Stimulated activated CD4-positive, alpha-beta T cell treated with anti-CD3 and anti-CD28 coated beads, TNF-alpha, amount 100 ng/mL, for 1 hour (primary cell): Measurements from ENCODE around the gene SOX10.

ENCODE experiments used
- DNase-seq, 3 donors: peaks; one replicate each; pipeline ENCODE4 v3.0.0-alpha.2; 2020; ENCODE audit warnings: low read depth in 3 of 3, low spot score in 1 of 3

SOX10 gene

DNA sequence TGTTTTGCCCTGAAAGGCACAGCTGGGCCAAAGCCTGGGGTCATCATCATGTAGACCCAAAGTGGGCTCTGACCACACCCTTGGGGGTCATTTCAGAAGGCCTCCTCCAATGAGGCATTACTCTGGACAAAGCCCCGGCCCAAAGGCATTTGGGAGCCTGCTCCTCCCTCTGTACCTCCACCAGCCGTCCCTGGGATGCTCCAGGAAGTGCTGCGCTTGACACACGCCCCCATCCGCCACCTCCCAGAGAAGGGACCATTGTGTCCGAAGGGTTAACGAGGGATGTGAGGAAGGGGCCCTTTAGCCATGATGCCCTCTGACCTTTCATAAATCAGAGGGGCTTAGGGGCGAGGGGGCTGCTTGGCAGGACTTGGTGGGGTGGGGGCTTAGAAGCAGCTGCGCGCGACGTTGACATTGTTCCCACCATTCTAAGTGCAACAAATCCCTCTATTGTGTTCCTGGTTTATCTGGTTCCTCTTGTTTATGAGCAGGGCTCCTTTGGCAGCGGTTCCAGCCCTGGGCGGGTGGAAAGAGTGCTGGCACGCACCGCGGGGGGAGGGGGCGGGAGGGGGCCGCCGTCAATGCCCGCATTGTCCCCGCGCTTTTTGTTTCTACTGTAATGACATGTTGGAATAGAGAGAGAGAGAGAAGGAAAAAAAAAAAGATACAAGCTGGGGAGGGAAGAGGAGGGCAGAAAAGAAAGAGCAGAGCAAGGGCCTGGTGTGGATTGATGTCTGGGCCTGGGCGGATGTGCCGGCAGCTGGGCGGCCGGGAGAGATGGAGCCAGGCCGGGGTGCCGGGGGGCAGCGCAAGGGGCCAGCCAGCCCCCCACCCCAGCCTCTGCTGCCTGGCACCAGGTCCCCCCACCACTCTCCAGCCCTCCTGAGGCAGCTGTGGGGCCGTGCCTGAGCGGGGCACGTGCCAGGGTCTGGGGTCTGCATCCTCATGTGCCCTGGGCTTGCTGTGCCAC, 32.1 kb upstream of the SOX10 start:
- DNase-seq, result no peak

DNA sequence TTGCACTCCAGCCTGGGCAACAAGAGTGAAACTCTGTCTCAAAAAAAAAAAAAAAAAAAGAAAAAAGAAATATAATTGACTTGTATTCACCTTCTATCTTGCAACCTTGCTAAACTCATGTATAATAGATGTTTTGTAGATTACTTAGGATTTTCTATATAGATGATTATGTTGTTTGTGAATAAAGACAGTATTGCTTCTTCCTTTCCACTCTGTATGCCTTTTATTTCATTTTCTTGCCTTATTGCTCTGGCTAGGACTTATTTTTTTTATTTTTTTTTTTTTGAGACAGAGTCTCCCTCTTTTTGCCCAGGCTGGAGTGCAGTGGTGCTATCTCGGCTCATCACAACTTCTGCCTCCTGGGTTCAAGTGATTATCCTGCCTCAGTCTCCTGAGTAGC, 29.7 kb upstream of the SOX10 start:
- DNase-seq, result no peak

DNA sequence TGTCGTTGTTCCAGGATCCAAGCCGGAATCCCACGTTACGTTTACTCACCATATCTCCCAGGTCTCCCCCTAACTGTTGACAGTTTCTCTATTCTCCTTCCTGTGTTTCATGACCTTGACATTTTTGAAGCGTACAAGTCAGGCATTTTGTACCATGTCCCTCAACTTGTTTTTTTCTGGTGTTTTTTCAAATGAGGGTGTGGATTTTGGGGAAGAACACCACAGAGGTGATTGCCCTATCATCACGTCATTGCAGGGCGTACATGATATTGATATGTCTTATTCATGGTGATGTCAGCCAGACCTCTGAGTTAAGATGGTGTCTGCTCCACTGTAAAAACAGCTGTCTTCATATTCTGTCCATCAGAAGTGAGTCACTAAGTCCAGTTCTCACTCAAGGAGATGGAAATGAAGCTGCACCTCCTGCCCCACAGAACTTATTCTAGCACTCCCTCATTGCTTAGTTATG, 28.3 kb upstream of the SOX10 start:
- no peak for DNase-seq

DNA sequence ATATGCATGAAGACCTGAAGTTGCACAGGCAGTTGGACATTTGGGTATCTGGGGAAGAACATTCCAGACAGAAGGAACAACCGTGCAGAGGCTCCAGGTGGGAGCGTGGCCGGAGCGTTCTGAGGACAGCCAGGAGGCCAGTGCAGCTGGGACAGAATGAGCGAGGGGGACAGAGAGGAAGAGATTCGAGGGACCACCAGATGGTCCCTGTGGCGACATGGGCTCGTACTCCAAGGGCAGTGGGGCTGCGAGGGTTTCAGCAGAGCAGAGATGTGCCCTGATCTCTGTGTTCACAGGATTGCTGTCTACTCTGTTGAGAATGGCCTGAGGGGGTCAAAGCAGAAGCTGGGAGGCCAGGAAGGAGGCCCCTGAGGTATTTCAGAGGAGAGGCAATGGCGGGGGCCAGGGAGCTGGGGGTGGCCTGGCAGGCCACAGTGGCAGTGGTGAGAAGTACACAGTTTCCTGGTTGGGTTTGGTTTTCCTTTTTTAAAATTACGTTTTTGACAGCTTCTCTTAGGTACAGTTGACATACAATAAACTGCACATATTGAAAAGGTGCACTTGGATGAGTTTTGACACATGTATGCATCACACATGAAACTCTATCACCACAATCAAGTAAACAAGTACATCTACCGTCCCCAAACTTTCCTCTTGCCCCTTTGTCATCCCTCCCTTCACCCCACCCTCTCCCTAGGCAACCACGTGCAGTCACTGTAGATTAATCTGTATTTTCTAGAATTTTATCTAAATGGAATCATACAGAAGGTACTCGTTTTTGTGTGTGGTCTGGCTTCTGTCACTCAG, 24.8 kb upstream of the SOX10 start:
- no peak for DNase-seq

DNA sequence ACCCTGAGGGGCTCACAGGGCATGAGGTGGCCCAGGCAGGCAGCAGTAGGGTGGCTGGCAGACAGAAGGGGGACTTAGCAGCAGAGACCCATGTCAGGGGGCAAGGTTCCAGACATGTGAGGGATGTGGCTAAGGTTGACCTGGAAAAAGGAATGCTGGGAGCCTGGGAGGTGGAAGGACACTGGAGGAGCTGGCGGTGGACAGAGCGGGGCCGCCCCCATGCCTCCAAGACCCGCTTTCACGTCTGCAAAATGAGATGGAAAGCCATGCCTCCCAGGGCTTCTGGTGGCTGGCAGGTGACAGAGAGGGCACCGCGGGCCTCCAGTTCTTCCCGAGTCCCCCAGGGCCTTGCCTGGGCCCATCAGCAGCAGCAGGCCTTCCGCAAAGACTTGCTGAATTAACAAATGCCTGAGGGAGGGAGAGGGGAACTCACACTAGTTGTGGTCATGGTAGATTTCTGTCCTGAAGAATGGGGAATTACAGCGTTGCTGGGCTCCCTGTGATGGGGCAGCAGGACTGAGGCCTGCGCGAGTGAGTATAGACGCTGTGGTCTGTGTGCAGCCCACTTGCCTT, 23.1 kb upstream of the SOX10 start:
- DNase-seq, result no peak

DNA sequence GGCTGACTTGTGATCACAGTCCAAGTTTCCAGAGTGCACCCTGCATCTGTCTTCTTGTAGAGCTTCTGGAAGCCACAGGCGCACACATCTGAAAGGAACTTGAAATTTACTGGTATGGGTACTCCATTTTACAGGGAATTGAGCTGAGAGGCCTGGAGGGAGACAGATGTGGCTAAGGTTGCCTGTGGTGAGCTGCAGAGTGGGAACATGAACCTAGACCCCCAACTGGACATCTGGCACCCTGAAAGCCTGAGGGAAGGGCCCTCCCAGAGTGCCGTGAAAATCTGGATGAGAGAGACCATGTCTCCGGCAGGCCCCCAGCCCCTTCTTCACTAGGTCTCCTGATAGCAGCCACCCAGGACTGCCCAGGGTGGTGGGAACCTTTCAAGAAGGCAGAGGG, 22.6 kb upstream of the SOX10 start:
- no peak for DNase-seq

DNA sequence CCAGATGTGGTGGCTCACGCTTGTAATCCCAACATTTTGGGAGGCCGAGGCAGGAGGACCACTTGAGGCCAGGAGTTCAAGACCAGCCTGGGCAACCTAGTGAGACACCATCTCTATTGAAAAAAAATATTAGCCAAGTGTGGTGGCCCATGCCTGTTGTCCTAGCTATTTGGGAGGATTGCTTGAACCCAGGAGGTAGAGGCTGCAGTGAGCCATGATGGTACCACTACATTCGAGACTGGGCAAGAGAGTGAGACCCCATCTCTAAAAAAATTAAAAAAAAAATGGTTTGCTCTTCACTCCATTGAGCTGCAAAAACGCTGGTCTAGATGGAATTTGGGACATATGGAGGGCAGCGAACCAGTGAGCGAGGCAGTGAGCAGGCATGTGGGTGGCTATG, 21.6 kb upstream of the SOX10 start:
- no peak for DNase-seq

DNA sequence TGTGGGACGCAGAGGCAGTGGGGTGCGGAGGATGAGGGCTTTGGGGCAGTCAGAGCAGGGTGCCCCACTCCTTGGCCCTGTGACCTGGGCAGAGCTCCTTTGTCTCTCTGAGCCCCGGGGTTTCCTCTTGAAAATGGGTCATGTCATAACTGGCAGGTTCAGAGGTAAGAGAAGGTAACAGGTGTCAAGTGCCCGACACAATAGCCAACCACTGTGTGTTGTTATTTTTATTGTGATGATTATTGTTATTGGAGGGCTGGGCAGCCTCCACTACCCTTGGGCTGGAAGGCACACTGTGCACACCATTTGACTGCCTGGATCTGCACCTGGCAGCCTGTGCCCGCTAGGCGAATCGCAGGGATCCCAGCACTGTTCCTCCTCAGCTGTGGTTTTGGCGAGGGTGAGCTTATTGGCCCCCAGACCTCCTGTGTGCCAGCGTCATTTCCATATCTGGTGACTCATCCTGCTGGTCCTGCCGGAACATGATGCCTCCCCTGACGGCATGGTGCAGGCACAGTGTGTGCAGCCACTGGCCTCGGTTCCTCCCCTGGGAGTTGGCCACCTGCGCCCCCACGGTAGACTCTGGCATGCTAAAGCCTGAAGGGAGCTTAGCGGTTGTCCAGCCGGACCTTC, 15.4 kb upstream of the SOX10 start:
- DNase-seq, result no peak

DNA sequence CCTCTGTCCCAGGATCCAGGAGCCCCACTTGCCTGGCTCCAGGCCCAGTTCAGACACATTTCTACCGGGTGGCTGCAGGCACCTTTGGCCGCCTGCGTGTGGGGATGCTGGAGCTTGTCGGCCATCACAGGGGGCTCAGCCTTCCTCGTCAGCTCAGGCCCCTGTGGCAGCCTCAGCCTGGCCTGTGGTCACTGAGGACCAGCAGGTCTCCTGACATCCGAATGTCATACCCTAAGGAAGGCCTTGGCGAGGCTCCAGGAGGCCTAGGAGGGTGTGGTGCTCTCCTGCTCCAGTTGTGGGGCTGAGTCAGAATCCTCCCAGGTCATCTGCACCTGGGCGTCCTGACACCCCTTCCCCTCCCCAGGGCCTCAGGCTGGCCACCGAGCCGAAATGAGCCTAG, 14.9 kb upstream of the SOX10 start:
- DNase-seq, result no peak

DNA sequence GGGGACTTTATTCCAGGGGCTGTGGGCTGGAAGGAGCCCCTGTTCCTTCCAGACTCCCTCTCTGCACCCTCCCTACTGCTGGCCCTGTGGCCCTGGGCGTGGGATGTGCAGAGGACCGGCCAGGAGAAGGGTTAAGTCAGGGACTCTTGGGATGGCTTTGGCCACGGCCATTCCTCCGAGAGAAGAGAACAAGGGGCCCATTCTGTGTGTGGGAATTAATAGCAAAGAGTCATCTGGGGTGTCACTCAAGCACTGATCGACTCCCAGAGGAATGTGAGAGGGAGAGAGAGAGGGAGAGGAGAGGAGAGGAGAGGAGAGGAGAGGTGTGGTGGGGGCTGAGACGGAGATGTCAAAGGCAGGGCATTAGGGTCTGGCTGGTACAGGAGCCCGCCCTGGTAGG, 14.2 kb upstream of the SOX10 start:
- DNase-seq, result no peak

DNA sequence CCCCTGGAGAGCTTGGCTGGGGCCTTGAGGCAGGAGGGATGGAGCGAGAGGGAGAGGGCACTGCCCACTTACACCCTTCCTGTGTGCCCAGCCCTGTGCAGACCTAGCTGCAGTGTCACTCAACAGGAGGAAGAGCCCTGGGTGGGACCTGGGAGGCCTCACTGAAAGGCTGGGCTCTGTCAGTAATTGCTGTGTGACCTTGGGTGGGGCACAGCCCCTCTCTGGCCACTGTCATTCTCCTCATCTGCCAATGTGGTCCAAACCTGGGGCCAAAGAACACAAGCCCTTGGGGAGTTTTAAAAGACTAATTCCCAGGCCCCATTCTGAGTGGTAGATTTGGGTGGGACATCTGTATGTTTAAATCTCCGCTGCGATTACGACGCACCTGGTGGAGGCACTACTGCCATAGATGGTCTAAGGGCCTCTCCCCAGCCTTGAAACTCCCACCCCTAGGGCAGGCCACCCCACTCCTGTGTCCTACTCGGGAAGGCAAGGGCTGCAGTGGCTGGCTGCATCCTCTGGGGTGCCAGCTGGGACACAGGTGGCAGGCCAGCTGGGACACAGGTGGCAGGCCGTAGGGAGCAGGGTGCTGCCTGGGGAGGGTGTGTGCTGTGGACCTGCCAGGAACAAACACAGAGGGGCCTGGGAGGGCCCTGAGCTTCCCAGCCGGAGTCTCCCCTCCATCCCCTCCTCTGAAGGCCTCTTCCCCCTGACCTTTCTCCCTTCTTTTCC, 12.3 kb upstream of the SOX10 start:
- DNase-seq, result no peak

DNA sequence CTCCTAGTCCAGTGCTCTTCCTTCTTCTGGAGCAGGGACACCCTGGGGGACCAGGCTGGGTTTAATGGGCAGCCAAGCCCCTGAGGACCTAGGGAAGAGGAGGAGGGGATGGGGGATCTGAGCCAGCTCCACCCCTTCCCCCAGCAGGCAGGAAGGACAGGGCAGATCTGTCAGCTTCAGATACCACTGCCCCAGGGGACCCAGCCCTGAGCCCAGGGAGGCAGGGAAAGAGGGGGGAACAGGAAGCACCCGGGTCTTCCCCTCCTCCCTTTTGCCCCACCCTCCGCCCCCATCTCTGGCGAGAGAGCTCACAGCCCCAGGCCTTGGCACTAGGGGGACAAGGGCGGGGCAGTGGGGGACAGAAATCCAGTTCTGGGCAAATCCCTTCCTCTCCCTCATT, 11.7 kb upstream of the SOX10 start:
- DNase-seq, result no peak

DNA sequence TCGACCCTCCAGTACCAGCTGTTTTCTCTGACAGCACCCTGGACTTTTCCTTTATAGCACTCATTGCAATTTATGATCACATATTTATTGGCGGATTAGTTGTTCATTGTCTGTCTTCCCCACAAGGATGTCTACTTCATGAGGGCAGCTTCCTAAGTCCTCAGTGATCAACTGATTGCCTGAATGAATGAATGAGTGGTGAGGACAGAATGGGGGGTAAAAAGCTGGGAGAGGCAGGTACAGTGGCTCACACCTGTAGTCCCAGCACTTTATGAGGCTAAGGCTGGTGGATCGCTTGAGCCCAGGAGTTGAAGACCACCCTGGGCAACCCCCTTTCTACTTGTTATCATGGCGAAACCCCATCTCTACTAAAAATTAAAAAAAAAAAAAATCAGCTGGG, 11.1 kb upstream of the SOX10 start:
- no peak for DNase-seq

DNA sequence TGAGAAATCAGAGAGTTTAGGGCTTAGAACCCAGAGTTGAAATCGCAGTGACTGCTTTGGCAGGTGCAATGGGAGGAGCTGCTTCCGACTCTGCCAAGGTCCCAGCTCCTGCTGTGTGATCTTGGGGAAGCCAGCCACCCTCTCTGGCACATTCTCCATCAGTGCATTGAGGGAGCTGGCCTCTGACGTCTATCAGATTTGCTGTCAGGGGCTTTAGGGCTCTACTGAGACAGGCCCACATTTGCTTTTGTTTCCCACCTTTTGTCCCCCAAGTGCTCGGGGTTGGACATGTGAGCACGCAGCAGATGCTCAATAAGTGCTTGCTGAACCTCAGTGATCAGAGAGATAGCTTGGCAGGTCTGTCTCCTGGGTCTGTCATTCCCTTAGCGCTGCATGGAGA, 10.6 kb upstream of the SOX10 start:
- DNase-seq, result no peak

DNA sequence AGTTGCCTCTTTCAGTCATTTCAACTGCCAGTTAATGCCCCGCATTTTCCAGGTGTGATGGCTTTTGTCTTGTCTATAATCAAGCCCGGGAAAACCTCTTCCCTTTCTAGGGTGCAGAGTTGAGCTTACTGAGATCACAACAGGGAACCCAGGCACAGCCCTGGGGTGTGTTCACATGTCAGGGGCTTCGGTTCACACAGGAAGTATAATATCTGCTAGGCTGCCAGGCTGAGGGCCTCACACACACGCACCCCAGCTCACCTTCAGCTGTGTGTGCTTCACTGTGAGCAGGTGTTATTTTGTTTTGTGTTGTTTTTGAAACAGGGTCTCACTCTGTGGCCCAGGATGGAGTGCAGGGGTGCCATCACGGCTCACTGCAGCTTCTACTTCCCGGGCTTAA, 9.7 kb upstream of the SOX10 start:
- DNase-seq, result no peak

DNA sequence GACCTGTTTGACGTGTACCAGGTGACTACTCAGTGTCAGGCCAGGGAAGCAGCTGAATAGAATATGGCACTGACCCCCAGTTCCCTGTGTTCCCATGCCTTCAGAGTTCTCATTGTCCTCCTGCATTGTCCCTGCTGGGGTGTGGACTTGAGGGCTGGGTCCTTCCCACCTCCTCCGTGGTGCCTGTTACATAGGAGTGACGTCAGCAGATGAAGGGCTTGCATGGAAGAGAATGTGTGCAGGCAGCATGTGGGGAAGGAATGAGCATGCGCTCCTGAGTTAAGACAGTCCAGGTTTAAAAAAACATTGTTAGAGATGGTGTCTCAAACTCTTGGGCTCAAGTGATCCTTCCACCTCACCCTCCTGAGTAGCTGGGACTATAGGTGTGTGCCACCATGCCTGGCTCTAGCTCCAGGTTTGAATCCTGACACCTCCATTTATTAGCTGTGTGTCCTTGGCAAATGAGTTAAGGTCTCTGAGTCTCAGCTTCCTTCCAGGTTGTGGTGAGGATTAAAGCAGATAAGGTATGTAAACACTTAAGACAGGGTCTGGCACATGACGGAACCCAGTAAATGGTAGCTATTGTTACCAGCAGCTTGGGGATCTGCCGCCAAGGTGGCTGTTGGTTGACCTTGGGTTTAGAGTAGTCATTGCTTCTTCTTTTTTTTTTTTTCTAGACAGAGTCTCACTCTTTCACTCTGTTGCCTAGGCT, 7.5 kb upstream of the SOX10 start:
- no peak for DNase-seq

DNA sequence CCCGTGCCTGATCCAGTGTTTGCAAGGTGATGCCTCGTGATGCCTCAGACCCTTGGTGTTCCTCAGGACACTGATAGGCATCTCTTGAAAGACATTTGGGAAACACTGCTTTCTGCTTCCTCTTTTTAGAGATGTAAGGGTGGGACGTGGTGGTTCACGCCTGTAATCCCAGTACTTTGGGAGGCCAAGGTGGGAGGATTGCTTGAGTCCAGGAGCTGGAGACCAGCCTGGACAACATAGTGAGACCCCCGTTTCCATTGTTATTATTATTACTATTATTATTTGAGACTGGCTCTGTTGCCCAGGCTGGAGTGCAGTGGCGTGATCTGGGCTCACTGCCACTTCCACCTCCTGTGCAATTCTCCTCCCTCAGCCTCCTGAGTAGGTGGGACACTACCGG, 6.5 kb upstream of the SOX10 start:
- DNase-seq, result no peak

DNA sequence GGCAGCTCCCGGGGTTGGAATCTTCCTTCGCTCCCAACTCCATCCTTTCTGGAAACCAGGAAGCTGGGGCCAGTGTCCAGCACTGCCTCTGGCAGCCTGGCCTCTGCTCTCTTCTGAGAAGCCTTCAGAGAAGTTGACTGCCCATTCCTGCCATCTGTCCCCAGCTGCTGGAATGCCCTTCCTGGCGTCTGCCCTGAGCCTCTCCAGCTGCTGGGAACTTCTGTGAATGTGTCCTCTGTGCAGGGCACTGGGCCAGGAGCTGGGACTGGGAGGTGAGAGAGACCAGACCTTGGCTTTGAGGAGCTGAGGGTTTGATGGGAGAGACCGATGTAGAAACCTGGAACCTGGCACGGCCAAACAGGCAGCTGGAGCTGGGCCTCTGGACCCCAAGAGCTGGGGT, 5.9 kb upstream of the SOX10 start:
- DNase-seq, result no peak

DNA sequence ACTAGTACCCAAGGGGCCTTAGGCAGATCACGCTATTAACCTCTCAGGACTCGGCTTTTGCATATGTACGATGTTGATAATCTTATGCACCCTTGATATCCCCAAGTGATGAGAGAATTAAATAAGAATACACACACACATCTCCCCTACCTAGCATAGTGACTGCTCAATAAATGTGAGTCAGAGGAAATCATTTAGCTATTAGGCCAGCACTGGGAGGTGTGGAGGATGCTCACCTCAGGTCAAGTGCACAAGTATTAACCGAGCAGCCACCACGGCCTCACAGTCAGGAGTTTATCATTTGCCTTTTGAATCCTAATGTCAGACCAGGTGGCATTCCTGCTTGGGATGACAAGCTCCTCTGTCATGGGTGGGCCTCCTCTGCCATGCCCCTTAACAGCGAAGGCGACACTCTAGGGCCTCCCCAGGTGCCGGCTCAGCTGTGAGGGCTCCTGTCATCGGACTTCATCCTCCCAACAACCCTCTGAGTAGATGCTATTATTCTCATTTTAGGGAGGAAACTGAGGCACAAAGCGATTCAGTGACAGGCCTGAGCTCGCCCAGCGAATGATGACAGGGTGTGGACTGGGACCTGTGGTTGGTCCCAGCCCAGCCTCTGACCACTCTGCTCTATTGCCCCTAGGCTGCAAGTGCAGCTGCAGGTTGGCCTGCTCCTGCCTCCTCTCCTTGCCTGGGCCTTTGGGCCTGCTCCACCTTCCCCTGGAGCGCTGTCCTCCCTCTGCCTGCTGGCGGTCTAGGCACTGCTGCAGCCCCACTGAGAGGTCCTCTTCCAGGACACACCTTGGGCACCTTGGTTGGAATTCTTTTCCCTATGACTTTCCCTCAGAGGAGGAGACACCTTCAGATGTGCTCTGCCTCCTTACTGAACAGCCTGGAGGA, 5.0 kb upstream of the SOX10 start:
- no peak for DNase-seq
